G401.6 (cell line): ENCODE measurements around the gene ZNF837.
A peak's percentile ranks its signal among the peaks of the same experiment; 100 is the strongest.
"Not testable (repeated sequence)": the region's sequence is repeated elsewhere in the genome, so short reads cannot be mapped to it uniquely, and the experiment has no call there.

Experiments
- FAIRE-seq: peaks from 2 replicates; lab custom pipeline; 2012; peaks lifted over from hg19 to GRCh38; lab: Jason Lieb, UNC

Gene ZNF837

GRCh38 chr19:58350001-58350861, 30.6 kb downstream of the ZNF837 start:
- FAIRE-seq = no peak

- FAIRE-seq = no peak
These were observed 31.2 kb downstream of the ZNF837 start for GRCh38 chr19:58349590-58349989.

GRCh38 chr19:58348080-58348479, 32.8 kb downstream of the ZNF837 start:
- not testable (repeated sequence) for FAIRE-seq

DNA sequence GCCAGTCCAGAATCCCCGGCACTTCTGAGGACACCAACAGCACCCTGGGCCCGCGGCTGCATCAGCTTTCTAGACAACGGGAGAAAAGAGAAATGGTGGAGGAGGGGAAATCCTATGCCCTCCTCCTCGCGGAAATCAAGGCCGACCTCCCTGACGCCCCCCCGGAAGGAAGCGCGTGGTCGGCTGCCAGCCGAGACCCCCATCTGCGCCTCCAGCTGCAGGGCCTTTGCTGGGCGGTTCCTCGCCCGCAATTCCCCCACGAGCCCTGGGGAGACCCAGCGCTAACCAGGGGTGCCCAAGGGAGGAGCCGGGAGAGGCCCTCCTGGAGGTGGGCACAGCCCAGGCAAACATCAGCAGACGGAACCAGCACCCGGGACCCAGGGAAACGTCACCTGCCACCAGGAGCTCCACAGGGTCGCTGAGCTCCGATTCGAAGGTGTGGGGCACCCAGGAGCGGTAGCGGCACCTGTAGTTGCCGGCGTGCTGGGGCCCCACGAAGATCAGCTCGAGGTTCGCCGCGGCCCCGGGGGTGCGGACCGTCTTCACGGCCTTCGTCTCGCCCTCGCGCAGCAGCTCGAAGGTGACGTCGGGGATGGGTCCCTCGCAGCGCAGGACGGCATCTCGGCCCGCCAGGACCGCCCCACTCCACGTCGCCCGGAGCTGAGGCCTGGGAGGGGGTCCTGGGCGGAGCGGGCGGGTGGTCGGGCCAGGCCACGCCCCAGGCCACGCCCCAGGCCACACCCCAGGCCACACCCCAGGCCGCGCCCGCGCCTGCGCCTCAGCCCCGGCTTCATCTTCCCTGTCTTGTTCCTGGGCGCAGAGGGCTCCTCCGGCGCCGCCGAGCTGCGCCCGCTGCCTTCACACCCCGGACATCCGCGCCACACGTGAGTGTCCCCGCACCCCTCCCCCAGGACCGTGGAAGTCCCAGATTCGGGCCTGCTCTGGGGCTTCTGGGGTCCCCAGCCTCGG, 33.6 kb downstream of the ZNF837 start:
- FAIRE-seq = no peak

GRCh38 chr19:58345558-58345957, 35.3 kb downstream of the ZNF837 start:
- no peak for FAIRE-seq

DNA sequence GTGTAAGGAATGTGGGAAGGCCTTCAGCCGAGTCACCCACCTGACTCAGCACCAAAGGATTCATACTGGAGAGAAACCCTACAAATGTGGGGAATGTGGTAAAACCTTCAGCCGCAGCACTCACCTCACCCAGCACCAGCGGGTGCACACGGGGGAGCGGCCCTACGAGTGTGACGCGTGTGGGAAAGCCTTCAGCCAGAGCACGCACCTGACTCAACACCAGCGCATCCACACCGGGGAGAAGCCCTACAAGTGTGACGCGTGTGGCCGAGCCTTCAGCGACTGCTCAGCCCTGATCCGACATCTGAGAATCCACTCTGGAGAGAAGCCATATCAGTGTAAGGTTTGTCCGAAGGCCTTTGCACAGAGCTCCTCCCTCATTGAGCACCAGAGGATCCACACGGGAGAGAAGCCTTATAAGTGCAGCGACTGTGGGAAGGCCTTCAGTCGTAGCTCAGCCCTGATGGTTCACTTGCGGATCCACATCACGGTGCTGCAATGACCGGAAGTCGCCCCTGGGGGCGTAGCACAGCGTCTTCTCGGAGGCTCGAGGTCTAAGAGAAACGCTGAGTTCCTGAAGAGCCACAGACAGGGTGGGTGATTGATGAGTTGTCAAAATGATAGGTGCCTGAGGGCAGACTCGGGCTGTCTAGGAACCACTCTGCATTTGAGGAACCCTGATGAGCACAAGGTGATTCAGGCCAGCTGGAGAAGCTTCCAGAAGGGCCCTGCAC, 41.8 kb downstream of the ZNF837 start:
- no peak for FAIRE-seq

- no peak for FAIRE-seq
These were observed 42.5 kb downstream of the ZNF837 start for GRCh38 chr19:58338336-58338735.

- FAIRE-seq = no peak
These were observed 44.0 kb downstream of the ZNF837 start for GRCh38 chr19:58336820-58337219.

GRCh38 chr19:58336216-58336615, 44.6 kb downstream of the ZNF837 start:
- FAIRE-seq = no peak

DNA sequence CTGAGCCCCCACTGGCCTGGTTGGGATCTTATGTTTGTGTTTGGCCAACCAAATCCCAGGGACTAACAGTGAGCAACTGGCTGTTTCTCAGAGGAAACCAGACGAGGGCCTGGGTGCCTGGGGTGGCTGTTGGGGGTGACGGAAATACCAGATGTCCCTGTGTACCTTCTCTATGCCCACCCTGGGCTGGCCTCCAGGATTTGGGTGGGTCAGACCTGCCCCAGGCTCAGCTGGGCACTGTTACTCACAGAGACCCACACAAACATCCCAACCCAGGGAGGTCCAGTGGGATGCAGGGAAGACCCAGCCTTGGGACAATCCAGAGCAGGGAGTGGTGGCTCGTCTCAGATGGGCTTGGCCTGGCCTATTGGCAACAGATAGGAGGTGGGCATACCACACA, 45.2 kb downstream of the ZNF837 start:
- FAIRE-seq = no peak

GRCh38 chr19:58334691-58335249, 46.1 kb downstream of the ZNF837 start:
- no peak for FAIRE-seq

DNA sequence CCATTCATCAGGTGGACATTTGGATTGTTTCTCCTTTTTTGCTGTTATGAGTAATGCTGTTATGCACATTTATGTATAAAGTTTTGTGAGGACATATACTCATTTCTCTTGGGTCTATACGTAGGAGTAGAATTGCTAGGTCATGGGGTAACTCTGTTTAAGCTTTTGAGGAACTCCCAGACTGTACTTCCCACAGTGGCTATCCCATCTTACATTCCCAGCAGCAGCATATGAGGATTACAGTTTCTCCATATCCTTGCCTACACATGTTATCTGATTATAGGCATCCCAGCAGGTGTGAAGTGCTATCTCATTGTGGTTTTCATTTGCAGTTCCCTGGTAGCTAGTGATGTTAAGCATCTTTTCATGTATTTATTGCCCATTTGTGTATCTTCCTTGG, 48.1 kb downstream of the ZNF837 start:
- FAIRE-seq = no peak

DNA sequence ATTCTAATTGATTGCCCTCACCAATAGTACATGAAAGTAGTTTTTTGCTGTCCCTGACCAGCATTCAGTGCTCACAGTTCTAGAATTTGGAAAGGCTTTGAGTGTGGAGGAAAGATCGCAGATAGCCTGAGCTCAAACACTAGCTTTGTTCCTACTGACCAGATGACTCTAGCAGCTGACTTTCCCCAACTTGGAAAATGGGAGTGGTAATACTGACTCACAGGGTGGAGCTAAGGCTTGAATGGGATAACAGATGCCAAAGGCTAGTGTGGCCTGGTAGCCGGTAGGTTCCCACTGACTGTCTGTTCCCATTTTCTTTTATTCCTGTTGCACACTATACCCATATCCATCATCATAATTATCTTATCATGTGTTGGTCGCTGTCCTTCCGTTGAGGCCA, 50.4 kb downstream of the ZNF837 start:
- no peak for FAIRE-seq

GRCh38 chr19:58328999-58329398, 51.8 kb downstream of the ZNF837 start:
- no peak for FAIRE-seq

DNA sequence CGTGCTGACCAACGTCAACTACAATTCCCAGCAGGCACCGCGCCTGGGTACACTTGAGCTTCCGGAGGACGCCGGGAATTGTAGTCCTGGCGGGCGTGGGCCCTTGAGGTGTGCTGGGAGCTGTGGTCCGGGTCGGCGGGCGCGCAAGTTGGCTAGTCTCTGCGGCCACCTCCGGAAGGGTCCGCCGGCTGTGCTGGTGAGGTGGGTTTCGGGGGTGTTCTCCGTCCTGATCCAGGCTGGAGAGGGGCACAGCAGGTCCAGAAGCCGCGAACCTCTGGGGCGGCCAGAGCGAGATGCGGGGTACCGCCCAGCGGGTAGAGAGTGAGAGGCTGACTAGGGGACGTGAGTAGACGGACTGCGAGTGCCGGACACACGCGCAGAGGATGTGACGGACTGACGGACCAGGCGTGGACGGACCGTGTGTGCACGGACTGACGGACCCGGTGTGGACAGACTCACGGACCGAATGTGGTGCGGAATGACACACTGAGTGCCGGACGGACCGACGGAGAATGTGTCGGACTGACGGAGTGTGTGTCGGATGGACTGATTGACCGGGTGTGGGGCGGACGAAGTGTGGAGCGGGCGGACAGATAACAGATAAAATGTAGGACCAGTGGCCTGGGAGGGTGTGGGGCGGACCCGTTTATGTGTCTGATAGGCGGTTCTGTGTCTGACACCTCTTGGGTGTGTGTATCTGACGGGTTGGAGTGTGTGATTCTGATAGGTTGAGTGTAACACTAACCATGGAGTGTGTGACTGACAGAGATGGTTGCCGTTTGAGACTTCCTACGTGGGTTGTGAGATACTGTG, 53.7 kb downstream of the ZNF837 start, which contains the start of gene ZSCAN22:
ZSCAN22 (plus strand) TSS at position 81 of the 813 bp plus-strand sequence. CDS start 7,809 bp downstream, outside the sequence.
- peak; percentile 11 for FAIRE-seq

GRCh38 chr19:58326501-58326913, 54.3 kb downstream of the ZNF837 start:
- no peak for FAIRE-seq

DNA sequence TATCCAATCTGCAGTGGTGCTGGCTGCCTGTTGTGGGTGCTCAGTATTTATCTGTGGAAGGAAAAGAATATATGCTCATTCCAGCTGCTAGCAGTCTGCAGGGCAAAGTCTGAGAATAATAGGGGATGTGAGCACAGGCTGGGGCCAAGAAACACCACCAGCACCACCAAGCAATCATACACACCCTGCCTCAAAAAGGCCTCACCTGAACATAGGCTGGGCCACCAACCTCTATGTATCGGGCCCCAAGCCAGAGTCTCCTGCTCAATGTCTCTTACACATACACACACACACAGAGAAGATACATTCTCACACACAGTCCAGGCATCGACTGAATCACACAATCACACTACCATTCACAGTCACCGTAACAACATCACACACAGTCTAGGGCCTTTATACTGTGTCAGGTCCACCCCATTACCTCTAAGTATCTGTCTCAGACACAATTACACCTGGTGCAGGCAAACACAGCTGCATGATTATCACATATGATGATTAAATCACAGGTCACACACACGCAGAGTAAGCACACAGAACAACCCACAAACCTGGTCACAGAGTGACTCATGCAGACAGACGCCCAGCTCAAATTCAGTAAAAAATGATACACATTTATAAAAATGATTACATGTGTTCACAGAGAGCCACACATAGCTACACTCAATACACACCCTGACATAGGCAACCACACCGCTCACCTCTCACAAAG, 55.4 kb downstream of the ZNF837 start:
- FAIRE-seq = no peak

- FAIRE-seq = no peak
These were observed 61.6 kb downstream of the ZNF837 start for GRCh38 chr19:58319241-58319640.

GRCh38 chr19:58318297-58318696, 62.5 kb downstream of the ZNF837 start:
- FAIRE-seq = no peak
